GM12878 (cell line): ENCODE results near the gene POLRMT. TPM values are rescaled to one million over a fixed set of nuclear protein-coding genes. Genes with fewer than 3 reads are reported as not detected.
"Not testable (repeated sequence)": the region's sequence is repeated elsewhere in the genome, so short reads cannot be mapped to it uniquely, and the experiment has no call there.

Source experiments
- ATAC-seq: fragments of 200-7000 bp; cut with Tn5 transposase; 3 replicates; pipeline ENCODE4 v1.9.1; 2020; ENCODE audit warnings: mild to moderate bottlenecking, moderate library complexity
- BruUV-seq: library from RNA; stranded (reverse); fragments of 400-500 nt; replicated peaks from 2 replicates; lab custom pipeline; 2021; lab: Mats Ljungman, UMichigan
- CTCF ChIA-PET: fragments of 300-600 bp; sonication (Branson Sonifier 250); formaldehyde crosslinking; extraction: SDS; loops from one replicate; lab custom pipeline; 2021; ENCODE audit warnings: inconsistent platforms; lab: Yijun Ruan, JAX
- POLR2A ChIA-PET: fragments of 350-600 bp; formaldehyde crosslinking; extraction: SDS; loops from one replicate; lab custom pipeline; 2021; ENCODE audit warnings: inconsistent platforms; lab: Charles Lee
- RAD21 ChIA-PET: fragments of 300-600 bp; sonication (Branson Sonifier 250); formaldehyde crosslinking; loops from one replicate; lab custom pipeline; 2023; ENCODE audit warnings: antibody characterized with exemption; ENCODE audit not compliant: unreplicated experiment; lab: Charles Lee
- SMC1A ChIA-PET: fragments of 300-600 bp; sonication (Branson Sonifier 250); formaldehyde crosslinking; loops from one replicate; lab custom pipeline; 2023; ENCODE audit not compliant: unreplicated experiment, uncharacterized antibody; lab: Charles Lee
- DNase-seq: peaks from one replicate; pipeline ENCODE4 v3.0.0-alpha.2; 2011; ENCODE audit warnings: low read depth, low spot score
- FAIRE-seq: peaks from 3 replicates; lab custom pipeline; 2011; peaks lifted over from hg19 to GRCh38; lab: Jason Lieb, UNC
- H2AFZ ChIP-seq: 2 replicates; pipeline ENCODE4 v1.6.0; 2011; ENCODE audit warnings: low read depth, low read length, control low read depth; ENCODE audit not compliant: control insufficient read depth
- H3K27ac ChIP-seq: 2 replicates; pipeline ENCODE4 v1.5.1; 2011; ENCODE audit warnings: control low read depth; ENCODE audit not compliant: control insufficient read depth, insufficient read depth
- H3K27me3 ChIP-seq, 2 experiments: replicated peaks in 1 of 2; 2 replicates each; pipeline versions ENCODE4 v1.6.0 to v1.6.1; 2011; ENCODE audit warnings: low read length in 1 of 2; ENCODE audit not compliant: control insufficient read depth in 2 of 2, insufficient read depth in 2 of 2
- H3K36me3 ChIP-seq, 2 experiments: 2 replicates each; pipeline ENCODE4 v1.5.1; 2011; ENCODE audit warnings: low read length in 1 of 2; ENCODE audit not compliant: control insufficient read depth in 2 of 2, insufficient read depth in 2 of 2
- H3K4me1 ChIP-seq: 2 replicates; pipeline ENCODE4 v1.6.1; 2011; ENCODE audit warnings: mild to moderate bottlenecking, low read length, moderate library complexity, mixed read lengths; ENCODE audit not compliant: control insufficient read depth, insufficient read depth
- H3K4me2 ChIP-seq: 2 replicates; pipeline ENCODE4 v1.6.0; 2011; ENCODE audit warnings: control low read depth; ENCODE audit not compliant: control insufficient read depth, insufficient read depth
- H3K4me3 ChIP-seq: fragments of 200-600 bp; sonication (generic); 2 replicates; pipeline ENCODE4 v1.5.1; 2016
- H3K79me2 ChIP-seq: 2 replicates; pipeline ENCODE4 v1.6.0; 2011; ENCODE audit warnings: low read length; ENCODE audit not compliant: control insufficient read depth, insufficient read depth
- H3K9ac ChIP-seq: 2 replicates; pipeline ENCODE4 v1.8.0; 2011; ENCODE audit warnings: low read length, control low read depth, mixed read lengths; ENCODE audit not compliant: control insufficient read depth, insufficient read depth
- H3K9me3 ChIP-seq: replicated peaks from 3 replicates; pipeline ENCODE4 v1.5.1; 2011; ENCODE audit warnings: mild to moderate bottlenecking, low read length; ENCODE audit not compliant: control insufficient read depth, insufficient read depth
- H4K20me1 ChIP-seq: 2 replicates; pipeline ENCODE4 v1.6.0; 2011; ENCODE audit not compliant: control insufficient read depth, insufficient read depth
- ESRRA ChIP-seq: IDR thresholded peaks from 2 replicates; pipeline ENCODE4 v1.6.1; 2012; ENCODE audit warnings: mild to moderate bottlenecking, low read length, improper control_type of control experiment
- ETV6 ChIP-seq, 2 experiments: fragments of 450-650 bp in 1 of 2; IDR thresholded peaks in 1 of 2; conservative IDR thresholded peaks in 1 of 2; 2 replicates each; pipeline ENCODE4 v1.6.1; 2014; ENCODE audit warnings: antibody characterized with exemption in 1 of 2, borderline replicate concordance in 1 of 2, low read depth in 1 of 2, mild to moderate bottlenecking in 1 of 2, moderate library complexity in 1 of 2
- IKZF1 ChIP-seq: fragments of 450-650 bp; conservative IDR thresholded peaks from 2 replicates; pipeline ENCODE4 v1.6.1; 2017; ENCODE audit warnings: antibody characterized with exemption, mild to moderate bottlenecking
- NFXL1 ChIP-seq: fragments of 450-650 bp; IDR thresholded peaks from 2 replicates; pipeline ENCODE4 v1.6.1; 2017; ENCODE audit warnings: antibody characterized with exemption, mild to moderate bottlenecking, borderline replicate concordance
- RFX5 ChIP-seq: IDR thresholded peaks from 2 replicates; pipeline ENCODE4 v1.6.1; 2011; ENCODE audit warnings: low read depth, low read length, improper control_type of control experiment
- SMAD1 ChIP-seq: fragments of 450-650 bp; IDR thresholded peaks from 2 replicates; pipeline ENCODE4 v1.6.1; 2018; ENCODE audit warnings: mild to moderate bottlenecking, low read depth; ENCODE audit not compliant: partially characterized antibody
- SMARCA5 ChIP-seq: fragments of 450-650 bp; IDR thresholded peaks from 2 replicates; pipeline ENCODE4 v1.6.1; 2017; ENCODE audit warnings: mild to moderate bottlenecking
- SRF ChIP-seq, 2 experiments: IDR thresholded peaks; 2 replicates each; pipeline ENCODE4 v1.6.1; 2011; ENCODE audit warnings: low read depth in 2 of 2, low read length in 2 of 2, mild to moderate bottlenecking in 1 of 2, moderate library complexity in 1 of 2
- ZZZ3 ChIP-seq: IDR thresholded peaks from 2 replicates; pipeline ENCODE4 v1.6.1; 2011; ENCODE audit warnings: low read depth; ENCODE audit not compliant: control insufficient read depth, insufficient read length
- WGBS: methylation state at CpG from one replicate; pipeline ENCODE4 v1.1.6; 2016; ENCODE audit warnings: low lambda C conversion rate; ENCODE audit not compliant: insufficient replicate concordance, insufficient coverage; ENCODE audit errors: missing lambda C conversion rate; 5-methylcytosine and 5-hydroxymethylcytosine counted together
- in situ Hi-C: fragments of 300-500 bp; cut with MboI; formaldehyde crosslinking; loops from 9 replicates; pipeline ENCODE4 v1.14.3; 2018; ENCODE audit warnings: mixed read lengths
- intact Hi-C: fragments of 100-400 bp; cut with micrococcal nuclease; formaldehyde crosslinking; loops from one replicate; pipeline ENCODE4 v1.14.2; 2022; ENCODE audit not compliant: unreplicated experiment
- polyA plus RNA-seq, 11 experiments: library from polyadenylated mRNA; depleted of rRNA in 4 of 11; unstranded in 6 of 11; stranded (reverse) in 5 of 11; fragments of >200 nt; fragmentation: Nextera tagmentation in 4 of 11; fragmentation: Illumina TruSeq in 1 of 11; extraction: Ambion mirVana in 4 of 11; extraction: Trizol in 1 of 11; gene quantifications; 1 replicate in 1 of 11; 2 replicates in 10 of 11; pipeline versions ENCODE4 v1.2.1 to v1.2.3, GENCODE V29; 2011 to 2016; ENCODE audit warnings: inconsistent platforms in 2 of 11, missing spikeins in 2 of 11, low read depth in 1 of 11
- total RNA-seq, 4 experiments: library from RNA; depleted of rRNA in 3 of 4; stranded (reverse); fragments of >200 nt in 3 of 4; fragmentation: Illumina TruSeq in 1 of 4; extraction: Trizol in 1 of 4; gene quantifications; 2 replicates each; pipeline versions ENCODE4 v1.2.1 to v1.2.3, GENCODE V29; 2013 to 2021

Gene POLRMT
- total and polyA plus RNA-seq, 10 of the 15 experiments (the other 5 are each of a cell fraction or from before 2014, with no cell fraction given): 9.9 to 57.6 (median 34.6) TPM

DNA sequence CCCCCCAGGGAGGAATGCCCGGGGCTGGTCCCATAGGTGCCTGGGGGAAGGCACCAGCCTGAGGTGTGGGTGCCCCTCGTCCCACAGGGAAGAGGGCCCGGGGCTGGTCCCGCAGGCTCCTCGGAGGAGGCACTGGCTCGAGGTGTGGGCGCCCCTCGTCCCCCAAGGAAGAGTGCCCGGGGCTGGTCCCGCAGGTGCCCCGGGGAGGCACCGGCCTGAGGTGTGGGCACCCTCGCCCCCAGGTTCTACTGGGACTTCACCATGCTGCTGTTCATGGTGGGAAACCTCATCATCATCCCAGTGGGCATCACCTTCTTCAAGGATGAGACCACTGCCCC is 30.1 kb downstream of the POLRMT start:
- H3K9me3 ChIP-seq, H3K4me3 ChIP-seq, CTCF ChIA-PET, H4K20me1 ChIP-seq, FAIRE-seq, intact Hi-C loops, BruUV-seq, H3K27ac ChIP-seq, H3K9ac ChIP-seq, H3K36me3 ChIP-seq, H3K27me3 ChIP-seq, RAD21 ChIA-PET, H3K79me2 ChIP-seq, H3K4me1 ChIP-seq, H2AFZ ChIP-seq, in situ Hi-C loops, SMC1A ChIA-PET, H3K4me2 ChIP-seq, ATAC-seq, DNase-seq: not testable (repeated sequence)
- POLR2A ChIA-PET: interaction anchor here (0.8 kb wide), 1 partner anchor 57 kb away, joined by 3 read pairs; no protein-coding TSS in a partner anchor
- WGBS: 6% methylated on average over 13 of the region's 13 CpGs

DNA sequence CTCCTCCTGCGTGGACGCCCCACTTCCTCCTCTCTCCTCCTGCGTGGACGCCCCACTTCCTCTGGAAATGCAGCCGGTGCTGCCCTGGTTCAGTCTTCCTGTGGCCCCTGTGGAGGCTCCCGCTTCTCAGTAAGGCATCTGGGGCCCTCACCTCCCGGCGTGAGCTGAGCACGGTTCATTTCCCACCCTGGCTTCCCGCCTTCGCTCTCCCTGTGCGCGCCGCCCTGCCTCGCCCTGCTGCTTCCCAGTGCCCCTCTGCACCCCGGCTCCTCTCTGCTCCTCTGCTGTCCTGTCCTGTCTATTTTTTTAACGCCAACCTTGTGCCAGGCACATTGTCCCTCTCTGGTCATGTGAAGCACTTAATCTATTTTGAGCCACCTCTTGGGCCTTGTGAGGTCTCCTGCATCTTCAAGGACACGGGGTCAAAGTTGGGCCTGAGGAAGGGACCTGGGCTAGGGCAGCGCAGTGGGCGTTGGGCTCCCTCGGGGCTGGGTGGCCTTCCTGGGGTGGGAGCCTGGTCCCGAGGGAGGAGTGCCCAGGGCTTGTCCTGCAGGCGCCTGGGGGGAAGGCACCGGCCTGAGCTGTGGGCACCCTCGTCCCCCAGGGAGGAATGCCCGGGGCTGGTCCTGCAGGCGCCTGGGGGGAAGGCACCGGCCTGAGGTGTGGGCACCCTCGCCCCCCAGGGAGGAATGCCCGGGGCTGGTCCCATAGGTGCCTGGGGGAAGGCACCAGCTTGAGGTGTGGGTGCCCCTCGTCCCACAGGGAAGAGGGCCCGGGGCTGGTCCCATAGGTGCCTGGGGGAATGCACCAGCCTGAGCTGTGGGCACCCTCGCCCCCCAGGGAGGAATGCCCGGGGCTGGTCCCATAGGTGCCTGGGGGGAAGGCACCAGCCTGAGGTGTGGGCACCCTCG is 30.7 kb downstream of the POLRMT start:
- ChIA-PET RAD21 (no interaction called here), POLR2A (interaction anchor here (0.8 kb wide), 1 partner anchor 58 kb away, joined by 3 read pairs; no protein-coding TSS in a partner anchor), CTCF (no interaction called here), SMC1A (no interaction called here)
- Histone ChIP-seq H3K36me3 (no peaks in the 10 kb centered on the region), H3K27me3 (no peaks in the 10 kb centered on the region), H3K4me2 (no peak overlapping the region), H3K4me1 (no peaks in the 10 kb centered on the region), H2AFZ (no peak overlapping the region), H4K20me1 (no peaks in the 10 kb centered on the region), H3K27ac (no peak overlapping the region), H3K9ac (no peak overlapping the region), H3K79me2 (no peaks in the 10 kb centered on the region), H3K9me3 (no peaks in the 10 kb centered on the region; the same call in 2 of the 3 replicates), H3K4me3 (no peak overlapping the region)
- FAIRE-seq (no peak), DNase-seq (no peak), ATAC-seq (no peak)
- WGBS: 43% methylated on average over 29 of the region's 35 CpGs
- intact Hi-C loops (no loop called here), in situ Hi-C loops (no loop called here)
- no peak for TF ChIP-seq ETV6 (conservative IDR thresholded peaks at IDR 0.05 in 1 of 2, IDR thresholded peaks at IDR 0.05 in 1 of 2; ENCODE audit: borderline replicate concordance in 1 of 2, low read depth in 1 of 2)
- TF ChIP-seq IKZF1: no peak
- TF ChIP-seq SMAD1: no peak
- TF ChIP-seq RFX5: no peak
- no peak for TF ChIP-seq SRF (IDR thresholded peaks at IDR 0.05; ENCODE audit: low read depth in 2 of 2, low read length in 2 of 2)
- no peak for TF ChIP-seq NFXL1
- no peak for TF ChIP-seq SMARCA5
- TF ChIP-seq ZZZ3: no peak
- no peak for TF ChIP-seq ESRRA
- no TSS peak for BruUV-seq
